GM19372 (cell line): ENCODE measurements around the gene PGGHG.
"Not testable (repeated sequence)": the region's sequence is repeated elsewhere in the genome, so short reads cannot be mapped to it uniquely, and the experiment has no call there.

Experiments
- ATAC-seq: cut with Tn5 transposase; IDR thresholded peaks from one replicate; pipeline ENCODE4 v1.9.1; 2021; ENCODE audit warnings: mild to moderate bottlenecking, low read depth, moderate library complexity; ENCODE audit not compliant: unreplicated experiment

Gene PGGHG

DNA sequence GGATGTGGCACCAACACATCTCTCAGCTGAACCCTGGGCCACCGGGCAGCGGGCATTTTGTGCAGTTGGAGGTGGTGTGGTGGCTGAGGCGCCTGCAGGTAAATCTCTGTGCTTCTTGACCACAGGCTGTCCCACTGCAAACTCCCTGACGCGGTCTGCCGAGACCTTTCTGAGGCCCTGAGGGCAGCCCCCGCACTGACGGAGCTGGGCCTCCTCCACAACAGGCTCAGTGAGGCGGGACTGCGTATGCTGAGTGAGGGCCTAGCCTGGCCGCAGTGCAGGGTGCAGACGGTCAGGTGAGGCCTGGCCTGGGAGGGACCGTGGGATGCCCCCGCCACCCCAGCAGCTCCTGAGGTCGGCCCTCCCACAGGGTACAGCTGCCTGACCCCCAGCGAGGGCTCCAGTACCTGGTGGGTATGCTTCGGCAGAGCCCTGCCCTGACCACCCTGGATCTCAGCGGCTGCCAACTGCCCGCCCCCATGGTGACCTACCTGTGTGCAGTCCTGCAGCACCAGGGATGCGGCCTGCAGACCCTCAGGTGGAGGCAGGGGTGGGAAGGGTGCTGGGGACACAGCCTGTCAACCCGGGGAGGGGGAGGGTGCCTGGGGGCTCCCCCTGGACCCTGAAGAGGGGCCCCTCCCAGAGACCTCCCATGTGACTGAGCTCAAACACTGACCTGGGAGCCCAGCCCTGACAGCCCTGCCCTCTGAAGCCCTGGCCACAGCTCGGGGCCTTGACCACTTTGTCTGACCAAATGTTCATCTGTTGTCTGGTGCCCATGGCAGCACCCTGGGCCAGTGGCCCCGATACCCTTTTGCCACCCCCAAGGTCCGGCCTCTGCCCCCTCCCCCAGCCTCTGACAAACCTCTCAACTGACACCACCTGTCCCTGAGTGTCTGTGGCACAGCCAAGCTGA lies 4.6 kb upstream of the PGGHG start:
- ATAC-seq: no peak

DNA sequence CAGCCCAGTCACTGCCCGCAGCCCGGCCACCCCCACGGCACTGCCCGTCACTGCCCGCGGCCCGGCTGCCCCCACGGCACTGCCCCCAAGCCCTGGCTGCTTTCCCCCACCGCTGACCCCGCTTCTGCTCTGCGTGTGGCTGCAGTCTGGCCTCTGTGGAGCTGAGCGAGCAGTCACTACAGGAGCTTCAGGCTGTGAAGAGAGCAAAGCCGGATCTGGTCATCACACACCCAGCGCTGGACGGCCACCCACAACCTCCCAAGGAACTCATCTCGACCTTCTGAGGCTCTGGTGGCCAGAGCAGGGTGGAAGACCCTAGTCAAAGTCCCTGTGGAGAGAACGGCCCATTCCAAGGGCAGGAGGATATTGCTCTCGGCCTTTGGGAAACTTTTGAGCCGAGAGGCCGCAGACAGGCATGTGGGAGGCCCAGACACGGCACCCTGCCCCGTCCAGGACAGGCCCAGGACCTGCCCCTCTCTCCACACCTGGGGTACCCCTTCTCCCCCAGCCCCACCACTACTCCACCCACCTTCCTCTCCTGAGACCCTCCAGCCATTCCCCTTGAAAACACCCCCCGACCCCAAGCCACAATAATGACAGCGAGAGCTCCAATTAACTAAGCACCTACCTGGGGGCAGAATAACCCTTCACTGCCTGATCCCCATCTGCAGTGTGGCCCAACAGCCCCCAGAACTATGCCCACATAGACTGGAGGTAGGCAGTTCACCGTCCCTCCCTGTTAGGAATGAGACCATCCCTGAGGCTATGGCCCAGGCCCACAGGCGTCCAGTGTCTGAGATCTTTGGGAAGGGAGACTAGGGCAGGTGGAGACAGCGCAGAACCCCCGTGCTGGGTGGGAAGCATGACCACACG lies 3.7 kb upstream of the PGGHG start:
- ATAC-seq: no peak

DNA sequence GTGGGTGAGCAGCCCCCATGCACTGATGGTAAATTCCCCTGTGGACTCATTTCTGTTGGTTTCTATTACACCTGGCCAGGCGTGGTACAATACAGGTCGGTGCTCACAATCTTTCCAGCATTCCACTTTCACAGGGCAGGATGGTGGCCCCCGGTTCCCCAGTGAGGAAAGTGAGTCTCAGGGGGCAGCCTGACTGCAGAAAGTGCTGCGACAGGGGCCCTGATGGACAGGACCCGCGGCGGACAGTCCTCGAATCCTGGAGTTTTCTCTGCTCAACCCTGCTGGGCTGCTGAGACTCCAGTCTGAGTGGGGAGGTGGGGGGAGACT lies 3.1 kb upstream of the PGGHG start:
- ATAC-seq: no peak

DNA sequence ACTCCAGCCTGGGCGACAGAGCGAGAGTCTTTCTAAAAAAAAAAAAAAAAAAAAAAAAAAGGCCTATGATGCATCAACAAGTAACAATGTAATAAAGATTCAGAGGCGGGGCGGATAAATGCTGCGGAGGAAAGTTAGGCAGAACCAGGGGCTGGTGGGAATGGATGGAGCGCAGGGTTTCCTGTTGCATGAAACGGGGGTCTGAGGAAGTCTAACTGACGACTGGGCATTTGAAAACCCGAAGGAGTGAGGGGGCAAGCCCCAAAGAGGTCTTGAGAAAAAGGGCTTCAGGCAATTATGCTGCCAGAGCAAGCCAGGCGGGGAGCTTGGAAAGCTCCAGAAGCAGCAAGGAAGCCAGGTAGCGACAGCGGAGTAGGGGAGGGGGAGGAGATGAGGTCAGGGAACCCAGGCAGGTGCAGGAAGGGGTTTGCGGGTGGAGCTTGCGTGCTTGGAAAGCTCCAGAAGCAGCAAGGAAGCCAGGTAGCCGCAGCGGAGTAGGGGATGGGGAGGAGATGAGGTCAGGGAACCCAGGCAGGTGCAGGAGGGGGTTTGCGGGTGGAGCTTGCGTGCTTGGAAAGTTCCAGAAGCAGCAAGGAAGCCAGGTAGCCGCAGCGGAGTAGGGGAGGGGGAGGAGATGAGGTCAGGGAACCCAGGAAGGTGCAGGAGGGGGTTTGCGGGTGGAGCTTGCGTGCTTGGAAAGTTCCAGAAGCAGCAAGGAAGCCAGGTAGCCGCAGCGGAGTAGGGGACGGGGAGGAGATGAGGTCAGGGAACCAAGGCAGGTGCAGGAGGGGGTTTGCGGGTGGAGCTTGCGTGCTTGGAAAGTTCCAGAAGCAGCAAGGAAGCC lies 1.7 kb upstream of the PGGHG start:
- not testable (repeated sequence) for ATAC-seq

DNA sequence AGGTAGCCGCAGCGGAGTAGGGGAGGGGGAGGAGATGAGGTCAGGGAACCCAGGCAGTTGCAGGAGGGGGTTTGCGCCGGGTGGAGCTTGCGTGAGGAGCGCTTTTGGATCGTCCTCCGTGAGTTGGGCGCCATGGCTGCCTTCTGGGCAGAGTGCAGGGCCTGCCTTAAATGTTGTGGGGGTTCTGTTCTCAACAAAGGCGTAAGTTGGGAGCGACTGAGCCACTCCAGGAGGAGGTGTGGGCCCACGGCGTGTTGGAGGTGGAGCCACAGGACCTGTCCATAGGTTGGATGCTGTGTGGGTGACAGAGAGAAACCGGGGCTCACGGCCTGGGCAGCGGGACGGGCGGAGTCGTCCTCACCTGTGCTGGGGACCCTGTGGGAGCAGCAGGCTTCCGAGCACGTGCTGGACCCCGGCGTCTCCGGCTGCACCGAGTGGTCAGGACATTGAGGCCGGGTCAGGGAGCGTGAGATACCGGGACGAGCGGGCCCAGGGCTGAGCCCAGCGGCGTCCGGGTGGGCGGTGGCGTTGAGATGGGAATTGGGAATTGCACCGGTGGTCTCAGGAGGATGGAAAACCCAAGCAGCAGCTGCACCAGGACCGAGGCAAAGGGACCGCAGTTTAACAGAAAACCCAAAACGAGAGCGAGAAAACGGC lies 977 bp upstream of the PGGHG start:
- ATAC-seq: no peak

DNA sequence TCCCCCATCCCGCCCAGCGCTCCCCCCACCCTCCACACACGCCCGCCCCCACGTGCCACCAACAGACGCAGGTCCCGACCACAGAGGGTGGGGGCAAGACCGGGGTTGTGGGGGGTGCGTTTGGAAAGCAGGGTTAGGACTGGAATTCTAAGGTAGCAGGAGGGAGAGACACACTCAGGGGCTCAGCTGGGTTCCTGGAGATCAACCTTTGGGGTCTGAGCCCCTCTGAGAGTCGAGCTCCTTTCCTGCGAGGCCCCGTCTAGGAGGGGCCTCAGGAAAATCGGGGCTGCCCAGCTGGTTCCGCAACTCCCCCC lies 429 bp downstream of the PGGHG start:
- ATAC-seq: no peak

DNA sequence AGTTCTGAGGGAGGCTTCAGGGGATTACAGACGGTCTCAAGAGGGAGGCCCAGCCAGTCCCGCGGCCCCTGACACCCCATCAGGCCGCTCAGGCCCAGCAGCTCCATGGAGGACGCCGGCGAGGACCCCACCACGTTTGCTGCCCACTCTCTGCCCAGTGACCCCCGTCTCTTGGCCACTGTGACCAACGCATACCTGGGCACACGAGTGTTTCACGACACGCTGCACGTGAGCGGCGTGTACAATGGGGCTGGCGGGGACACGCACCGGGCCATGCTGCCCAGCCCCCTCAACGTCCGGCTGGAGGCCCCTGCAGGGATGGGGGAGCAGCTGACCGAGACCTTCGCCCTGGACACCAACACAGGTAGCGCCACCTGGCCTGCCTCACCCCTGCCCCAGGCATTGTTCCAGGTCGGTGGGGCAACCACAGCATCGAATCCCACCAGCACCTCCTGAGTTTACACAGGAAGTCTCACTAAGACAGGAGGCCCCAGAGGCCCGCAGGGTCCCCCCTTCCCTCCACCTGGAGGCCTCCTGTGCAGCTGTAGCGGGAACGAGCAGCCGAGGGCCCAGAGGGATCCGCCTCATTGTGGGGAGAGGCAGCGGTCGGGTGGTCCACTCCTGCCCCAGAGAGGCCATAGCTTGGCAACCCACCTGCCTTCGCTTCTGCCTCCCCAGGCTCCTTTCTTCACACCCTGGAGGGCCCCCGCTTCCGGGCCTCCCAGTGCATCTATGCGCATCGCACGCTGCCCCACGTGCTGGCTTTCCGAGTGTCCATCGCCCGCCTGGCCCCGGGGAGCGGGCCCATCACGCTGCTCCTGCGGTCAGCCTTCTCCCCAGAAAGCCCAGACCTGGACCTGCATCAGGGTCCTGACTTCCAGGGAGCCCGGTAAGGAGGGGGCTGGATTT lies 1.0 kb downstream of the PGGHG start:
- ATAC-seq: no peak

DNA sequence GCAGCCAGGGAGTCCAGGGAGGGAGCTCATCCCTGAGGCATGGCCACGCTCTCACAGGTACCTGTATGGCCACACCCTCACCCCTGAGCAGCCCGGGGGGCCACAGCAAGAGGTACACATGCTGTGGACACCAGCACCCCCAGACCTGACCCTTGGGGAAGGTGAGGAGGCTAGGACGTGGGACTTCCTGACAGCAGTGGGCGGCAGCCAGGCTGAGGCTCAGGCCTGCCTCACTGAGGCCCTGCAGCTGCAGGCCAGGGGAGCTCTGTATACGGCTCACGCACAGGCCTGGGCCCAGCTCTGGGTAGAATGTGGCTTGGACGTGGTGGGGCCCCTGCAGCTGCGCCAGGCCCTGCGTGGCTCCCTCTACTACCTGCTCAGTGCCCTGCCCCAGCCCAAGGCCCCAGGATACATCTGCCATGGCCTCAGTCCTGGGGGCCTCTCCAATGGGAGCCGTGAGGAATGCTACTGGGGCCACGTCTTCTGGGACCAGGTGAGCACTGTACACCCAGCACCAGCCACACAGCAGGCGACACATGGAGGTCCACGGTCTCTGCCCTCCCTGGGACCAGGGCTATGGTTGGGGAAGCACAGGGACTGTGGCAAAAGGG lies 1.8 kb downstream of the PGGHG start:
- ATAC-seq: no peak

DNA sequence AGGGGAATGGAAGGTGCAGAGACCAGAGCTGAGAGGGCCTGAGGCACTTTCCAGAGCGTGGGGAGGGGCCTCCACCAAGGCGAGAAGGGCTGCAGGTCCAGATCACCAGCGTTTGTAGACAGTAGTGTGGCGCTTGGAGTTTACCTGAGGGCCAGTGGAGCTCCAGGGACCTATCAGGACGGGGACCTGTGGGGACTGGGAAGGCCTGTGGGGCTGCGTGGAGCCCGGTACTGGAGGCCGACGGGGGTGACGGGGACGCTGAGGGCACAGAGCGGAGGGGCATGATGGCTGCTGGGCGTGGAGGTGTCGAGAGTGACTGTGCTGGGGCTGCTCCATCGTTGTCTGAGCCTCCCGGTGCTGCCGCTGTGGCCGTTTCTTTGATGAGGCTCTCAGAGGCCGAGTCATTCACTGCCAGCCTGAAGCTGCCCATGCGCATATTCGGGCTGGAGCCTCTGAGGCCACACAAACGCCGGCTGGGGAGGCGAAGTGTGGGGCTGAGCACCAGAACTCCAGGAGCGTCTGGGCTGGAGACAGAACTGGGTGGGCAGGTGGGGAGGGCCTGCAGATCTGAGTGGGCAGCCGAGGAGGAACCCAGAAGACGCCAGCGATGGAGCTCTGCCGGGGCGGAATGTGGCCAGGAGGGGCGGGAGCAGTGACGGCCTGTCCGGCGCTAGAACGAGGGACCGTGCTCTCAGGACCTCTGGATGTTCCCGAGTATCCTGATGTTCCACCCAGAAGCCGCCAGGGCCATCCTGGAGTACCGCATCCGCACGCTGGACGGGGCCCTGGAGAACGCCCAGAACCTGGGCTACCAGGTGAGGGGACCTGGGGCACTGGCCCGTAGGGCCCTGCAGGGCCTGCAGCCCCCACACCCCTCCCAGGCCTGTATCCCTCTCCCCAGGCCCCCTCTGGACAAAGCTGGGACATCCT lies 2.6 kb downstream of the PGGHG start:
- no peak for ATAC-seq

DNA sequence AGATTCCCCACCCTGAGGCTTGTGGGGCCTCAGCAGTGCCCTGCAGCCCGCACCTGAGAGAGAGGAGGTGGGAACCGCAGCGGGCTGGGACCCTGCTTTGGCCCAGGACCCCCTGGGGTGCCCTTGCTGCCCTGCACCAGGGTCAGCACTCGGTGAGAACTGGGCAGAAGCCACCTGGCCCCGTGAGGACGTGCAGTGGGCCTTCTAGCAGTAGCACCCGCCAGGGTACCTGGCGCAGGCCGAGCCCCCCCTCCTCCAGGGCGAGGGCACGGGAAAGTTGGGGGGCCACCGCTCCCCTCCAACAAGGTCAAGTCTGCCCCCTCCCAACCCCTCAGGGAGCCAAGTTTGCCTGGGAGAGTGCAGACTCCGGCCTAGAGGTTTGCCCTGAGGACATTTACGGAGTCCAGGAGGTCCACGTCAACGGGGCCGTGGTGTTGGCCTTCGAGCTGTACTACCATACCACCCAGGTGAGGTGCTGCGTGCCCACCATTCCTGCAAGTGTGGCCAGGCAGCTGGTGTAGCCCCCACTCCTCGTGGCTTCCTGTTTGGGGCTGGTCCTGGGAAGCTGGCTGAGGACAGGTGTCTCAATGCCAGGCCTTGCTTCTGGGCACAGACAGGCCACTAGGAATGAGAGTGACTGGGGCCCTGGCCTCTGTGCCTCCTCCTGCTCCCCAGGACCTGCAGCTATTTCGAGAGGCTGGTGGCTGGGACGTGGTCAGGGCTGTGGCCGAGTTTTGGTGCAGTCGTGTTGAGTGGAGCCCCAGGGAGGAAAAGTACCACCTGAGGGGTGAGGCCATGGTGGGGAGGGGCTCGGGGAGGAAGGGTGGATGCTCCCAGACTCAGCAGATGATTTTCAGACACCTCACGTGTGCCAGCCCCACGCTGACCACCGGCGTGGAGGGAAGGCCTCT lies 3.5 kb downstream of the PGGHG start:
- ATAC-seq: no peak

DNA sequence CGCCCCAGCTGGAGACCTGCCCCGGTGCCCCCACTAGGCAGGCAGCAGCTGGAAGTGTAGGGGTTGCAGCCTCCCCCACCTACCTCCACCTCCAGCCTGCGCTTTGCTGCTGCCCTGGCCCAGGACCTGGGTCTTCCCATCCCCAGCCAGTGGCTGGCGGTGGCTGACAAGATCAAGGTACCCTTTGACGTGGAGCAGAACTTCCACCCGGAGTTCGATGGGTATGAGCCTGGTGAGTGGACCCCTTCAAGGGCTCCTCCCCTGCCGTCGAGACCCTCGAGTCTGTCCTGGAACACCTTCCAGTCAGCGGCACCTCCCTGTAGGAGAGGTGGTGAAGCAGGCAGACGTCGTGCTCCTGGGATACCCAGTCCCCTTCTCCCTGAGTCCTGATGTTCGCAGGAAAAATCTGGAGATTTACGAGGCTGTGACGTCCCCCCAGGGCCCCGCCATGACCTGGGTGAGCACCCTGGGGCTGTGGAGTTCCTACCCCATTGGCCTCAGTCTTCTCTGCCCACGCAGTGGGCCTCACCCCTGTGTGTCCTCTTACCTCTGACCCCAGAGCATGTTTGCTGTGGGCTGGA lies 4.4 kb downstream of the PGGHG start:
- ATAC-seq: no peak

DNA sequence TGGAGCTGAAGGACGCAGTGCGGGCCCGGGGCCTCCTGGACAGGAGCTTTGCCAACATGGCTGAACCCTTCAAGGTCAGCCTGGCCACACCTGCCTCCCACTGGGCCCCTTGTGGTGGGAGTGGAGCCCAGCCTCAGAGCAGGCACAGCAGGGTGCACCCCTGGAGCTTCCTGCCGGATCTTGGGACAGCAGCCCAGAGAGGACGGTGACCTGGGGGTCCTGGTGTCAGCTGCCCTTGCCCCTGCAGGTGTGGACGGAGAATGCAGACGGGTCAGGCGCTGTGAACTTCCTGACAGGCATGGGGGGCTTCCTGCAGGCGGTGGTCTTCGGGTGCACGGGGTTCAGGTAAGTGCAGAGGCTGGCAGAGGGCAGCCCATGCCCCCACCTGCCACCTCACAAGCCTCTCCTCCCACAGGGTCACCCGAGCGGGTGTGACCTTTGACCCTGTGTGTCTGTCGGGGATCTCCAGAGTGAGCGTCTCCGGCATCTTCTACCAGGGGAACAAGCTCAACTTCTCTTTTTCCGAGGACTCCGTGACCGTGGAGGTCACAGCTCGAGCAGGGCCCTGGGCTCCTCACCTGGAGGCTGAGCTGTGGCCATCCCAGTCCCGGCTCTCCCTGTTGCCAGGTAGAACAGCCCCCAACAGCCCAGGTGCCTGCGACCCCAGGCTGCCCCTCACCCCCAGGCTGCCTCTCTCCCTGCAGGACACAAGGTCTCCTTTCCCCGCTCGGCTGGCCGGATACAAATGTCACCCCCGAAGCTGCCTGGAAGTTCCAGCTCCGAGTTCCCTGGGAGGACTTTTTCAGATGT lies 5.1 kb downstream of the PGGHG start:
- no peak for ATAC-seq

DNA sequence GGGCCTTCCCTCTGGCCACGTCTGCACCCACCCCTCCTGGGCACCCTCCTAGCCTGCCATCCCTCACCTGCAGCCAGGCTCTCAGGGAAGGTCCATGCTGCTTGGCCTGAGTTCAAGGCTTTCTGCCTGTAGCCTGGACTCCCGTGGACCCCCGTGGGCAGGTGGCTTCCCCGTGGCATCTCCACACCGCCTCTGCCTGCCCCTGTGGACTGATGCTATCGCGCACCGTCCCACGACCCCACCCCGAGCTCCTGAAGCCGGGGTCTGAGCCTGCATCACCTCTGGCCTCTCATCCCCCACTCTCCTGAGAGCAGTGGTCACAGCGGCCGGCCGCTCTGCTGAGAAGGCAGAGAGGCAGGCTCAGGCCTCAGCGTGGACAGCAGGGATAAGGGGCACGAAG lies 5.9 kb downstream of the PGGHG start:
- ATAC-seq: no peak

DNA sequence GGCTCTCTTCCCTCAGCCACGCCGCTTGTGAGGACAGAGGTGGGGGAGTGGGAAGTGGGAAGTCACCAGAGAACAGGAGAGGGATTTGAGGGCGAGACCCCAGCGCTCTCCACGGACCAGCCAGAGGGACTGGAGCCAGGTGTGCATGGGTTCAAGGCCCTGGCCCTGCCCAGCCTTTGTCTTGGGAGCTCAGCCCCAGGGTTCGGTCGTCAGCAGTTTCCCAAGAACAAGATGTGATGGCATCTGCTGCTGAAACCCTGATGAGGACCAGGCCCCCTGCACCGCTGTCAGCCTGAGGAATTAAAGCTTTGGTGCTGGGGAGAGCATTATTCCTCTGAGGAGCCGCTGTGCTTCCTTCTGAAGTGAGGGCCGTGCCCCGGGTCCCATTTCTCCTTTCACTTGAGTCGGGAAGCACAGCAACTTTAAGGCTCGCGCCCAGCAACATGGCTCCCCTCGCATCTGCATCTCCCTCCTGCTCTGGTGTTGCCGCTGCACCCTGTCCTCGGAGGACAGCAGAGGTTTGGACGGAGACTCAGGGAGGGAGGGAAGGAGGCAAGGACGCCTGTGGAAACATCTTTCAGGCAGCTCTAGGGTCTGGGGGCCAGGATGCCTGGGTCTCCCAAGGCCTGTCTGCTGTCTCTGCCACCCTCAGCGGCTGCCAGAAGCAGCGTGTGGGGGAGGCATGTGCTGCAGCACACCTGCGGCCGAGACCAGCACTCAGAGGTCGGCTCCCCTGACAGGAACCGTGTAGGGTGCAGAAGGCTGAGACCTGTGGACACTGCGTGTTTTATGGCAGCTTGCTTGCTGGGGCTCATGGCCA lies 6.6 kb downstream of the PGGHG start:
- ATAC-seq: no peak
